HG03442 (cell line): Measurements from ENCODE around the gene ARL4A.

ENCODE experiments used
- ATAC-seq: cut with Tn5 transposase; IDR thresholded peaks from one replicate; pipeline ENCODE4 v1.9.1; 2021; ENCODE audit warnings: mild to moderate bottlenecking, moderate library complexity; ENCODE audit not compliant: unreplicated experiment

ARL4A gene

DNA sequence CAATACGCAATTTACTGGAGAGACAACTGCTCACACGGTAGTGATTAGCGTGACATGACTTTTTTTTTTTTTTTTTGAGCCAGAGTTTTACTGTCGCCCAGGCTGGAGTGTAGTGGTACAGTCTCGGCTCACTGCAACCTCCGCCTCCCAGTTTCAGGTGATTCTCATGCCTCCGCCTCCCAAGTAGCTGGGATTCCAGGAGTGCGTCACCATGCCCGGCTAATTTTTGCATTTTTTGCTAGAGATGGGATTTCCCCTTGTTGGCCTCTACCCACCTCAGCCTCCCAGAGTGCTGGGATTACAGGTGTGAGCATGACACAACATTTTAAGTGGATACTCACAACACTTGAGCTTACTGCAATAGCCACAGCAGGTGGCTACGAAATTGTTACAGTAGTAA lies 11.9 kb downstream of the ARL4A start:
- no peak for ATAC-seq

DNA sequence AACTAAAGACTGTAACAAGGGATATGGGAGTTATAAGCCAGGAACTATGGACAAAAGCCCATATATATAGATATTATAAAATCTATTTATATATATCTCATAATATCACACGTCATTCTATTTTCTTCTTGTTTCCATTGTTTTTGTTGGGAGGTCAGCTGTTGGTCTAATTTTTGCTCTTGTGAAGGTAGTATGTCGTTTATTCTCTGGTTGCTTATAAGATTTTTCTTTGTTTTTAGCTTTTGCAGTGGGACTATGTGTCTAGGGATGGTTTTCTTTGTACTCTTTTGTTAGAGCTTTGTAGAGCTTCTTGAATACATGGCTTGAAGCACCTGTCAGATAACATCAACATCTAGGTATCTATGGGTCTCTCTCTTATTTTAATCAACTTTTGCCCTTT lies 14.0 kb downstream of the ARL4A start:
- ATAC-seq = no peak

DNA sequence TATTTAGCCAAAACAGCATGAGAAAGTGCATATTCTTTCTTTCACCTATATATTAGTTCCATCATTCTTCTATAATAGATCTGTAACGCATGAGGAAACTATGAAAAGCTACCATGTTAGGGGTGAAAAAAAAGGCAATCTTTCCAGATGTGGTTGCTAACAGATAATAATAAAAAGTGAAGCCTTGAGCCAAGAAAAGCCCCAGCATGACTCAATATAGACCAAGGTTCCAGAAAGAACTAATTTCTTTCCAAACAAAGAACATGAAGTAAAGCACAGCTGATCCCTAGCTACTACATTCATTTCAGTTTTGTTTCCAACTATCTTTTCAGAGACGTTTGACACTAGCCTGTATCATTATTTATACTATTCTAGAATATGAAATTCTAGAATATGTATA lies 16.4 kb downstream of the ARL4A start:
- ATAC-seq = no peak

DNA sequence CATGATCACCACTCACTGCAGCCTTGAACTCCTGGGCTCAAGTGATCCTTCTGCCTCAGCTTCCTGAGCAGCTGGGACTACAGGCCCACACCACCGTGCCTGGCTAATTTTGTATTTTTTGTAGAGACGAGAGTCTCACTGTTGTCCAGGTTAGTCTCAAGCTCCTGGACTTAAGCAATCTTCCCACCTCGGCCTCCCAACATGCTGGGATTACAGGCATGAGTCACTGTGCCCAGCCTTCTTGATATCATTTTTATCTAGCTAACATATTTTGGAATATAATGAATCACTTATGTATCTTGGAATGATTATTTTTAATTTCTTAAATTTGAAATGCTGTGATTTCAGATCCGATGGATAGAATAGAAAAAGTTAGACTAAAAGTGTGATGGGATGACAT lies 18.4 kb downstream of the ARL4A start:
- ATAC-seq = no peak

DNA sequence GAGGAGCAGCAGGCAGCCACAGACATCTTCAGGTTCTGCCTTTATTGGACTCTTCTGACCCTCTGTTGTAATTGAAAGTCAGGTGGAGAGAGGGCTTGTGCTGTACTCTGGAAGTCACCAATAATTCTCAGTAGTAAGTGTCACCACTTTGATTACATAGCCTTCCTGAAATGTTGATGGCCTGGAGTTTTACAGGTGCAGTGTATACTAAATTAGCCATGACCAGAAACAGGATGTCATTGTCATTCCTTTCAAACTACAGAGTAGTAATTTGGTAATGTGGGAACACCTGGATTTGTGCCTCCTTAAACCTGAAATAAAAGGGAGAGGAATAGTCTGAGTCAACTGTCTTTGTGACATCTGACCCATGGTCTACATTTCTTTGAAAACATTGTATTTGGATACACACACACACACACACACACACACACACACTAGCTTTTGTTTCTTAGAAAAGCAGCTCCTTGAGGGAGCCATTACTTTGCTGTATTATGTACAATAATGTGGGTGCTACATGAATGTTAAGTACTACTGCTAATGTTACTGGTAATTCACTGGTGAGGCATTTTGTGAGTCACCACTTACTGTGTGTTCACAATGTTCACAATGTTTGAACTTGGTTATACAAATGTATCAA lies 19.6 kb downstream of the ARL4A start:
- ATAC-seq = no peak

DNA sequence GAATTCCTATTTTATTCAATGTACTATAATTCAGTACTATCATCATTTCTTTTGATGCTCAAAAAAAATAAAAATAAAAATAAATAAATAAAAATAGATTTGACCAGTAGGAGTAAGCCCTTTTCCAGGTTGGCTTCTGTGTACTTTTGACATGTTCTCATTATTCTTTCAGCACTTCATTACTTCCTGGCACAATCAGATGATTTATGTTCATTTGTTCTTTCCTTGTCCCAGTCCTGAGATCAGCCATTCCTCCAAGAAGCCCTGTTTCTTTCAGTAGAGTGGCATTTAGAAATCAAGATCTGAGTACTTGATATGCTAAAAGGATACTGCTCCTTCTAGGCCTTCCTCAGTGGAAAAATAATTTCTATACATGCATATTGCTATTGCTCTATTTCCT lies 20.9 kb downstream of the ARL4A start:
- ATAC-seq = no peak

DNA sequence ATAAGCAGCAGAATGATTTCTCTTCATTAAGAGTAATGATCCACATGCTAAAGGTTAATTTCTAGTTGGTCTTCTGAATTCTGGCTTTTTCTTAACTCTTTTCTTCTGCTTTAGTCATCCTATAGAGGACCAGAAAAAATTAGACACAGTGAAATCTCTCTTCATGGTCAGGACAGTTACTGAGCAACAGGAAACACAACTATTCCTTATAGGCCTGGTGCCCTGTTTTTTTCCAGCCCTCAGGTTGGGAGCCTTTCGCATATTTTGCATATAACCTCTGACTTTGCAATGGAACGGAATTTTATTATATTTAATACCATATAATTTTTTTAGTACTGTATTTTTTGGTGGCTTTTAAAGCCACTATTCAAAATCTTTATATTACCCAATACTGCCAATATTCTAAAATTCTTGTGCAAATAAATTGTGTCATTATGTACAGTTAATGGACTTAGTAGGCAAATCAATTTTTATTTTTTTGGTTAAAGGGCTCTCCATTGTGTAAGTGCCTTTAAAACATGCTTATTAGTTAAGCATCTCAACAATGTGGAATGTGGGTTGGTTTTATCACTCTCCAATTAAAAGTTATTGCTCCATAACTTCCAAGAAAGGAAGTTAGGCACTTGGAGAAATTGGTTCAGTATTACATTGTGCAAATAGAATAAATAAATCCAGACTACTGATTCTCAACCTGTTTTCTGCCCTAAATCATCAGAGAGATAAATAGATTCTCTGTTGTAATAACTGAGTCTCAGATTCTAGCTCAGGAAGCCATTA lies 22.5 kb downstream of the ARL4A start:
- no peak for ATAC-seq

DNA sequence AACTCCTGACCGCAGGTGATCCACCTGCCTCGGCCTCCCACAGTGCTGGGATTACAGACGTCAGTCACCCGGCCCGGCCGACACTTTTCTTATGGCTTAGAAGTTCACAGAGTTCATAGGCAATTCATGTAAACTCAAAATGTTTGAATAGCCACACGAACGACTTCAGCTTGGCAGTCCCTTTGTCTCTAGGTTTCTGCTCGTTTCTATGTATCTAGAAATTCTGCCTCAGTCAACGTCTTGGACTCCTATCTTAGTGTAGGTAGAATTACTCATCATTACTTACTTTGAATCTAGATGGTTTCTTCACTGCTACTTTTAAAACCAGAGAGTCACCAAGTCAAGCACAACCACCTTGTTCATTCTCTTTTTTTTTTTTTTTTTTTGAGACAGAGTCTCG lies 23.7 kb downstream of the ARL4A start:
- no peak for ATAC-seq

DNA sequence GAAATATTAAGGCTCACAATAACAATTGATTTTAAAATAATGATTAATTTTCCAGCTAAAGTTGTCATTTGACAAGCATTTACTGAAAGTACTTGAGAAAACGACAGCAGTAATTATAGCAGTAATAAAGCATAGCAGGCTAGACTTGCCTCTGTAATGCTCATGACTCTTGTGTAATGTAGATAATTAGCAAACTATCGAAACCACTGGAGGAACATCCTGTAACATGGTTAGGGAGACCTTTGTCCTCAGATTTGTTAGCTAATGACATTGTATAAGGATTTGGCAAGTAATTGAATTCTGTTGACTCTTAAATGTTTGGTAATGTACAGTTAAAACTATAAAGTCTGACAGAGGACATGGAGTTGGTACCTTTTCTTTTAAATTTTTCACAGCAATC lies 24.8 kb downstream of the ARL4A start:
- no peak for ATAC-seq

DNA sequence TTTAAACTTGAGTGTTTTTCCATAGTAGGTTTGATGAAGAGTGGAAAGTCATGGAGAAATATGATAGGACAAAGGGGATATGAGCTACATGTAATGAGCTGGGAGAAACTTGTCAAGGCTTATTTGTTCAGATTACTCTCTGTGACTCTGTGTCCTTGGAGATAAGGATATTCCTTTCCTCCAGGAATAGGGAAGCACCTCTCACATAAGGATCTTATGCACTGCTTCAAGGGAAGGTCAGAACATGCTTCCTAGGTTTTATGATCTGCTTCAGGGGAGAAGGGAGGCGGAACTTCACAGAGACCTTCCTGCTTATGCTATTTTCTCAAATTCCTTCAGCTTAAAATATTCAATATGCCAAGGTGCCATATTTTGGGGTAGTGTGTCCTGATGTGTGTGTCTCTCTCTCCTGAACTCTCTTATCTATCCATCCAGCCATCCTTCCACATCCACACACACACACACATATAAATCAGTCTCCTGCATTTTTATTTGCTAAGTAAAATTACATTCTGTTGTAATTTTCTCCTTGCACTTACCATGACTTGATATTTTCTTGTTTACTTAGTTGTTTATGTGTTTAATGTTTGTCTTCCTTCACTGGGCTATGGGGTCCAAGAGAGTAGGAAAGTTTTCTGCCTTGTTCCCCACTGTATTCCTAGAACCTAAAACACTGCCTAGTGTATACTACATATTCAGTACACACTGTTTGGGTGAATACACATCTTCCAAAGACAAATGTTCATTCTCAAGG lies 26.4 kb downstream of the ARL4A start:
- ATAC-seq = no peak

DNA sequence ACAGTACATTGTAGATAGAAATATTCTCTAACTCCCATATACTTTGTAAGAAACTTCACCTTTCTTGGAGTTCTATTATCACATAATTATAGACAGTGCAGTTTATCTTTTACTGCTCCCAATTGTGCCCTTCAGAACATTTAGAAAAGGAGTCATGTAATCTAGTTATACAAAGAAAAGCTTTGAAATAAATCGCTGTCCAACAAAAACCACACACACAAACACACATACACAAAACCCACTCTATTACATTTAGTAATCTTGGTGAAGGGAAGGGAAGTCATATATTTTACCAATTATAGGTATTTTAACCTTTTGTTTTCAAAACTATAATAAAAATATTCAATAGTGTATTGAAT lies 26.9 kb downstream of the ARL4A start:
- ATAC-seq = no peak

DNA sequence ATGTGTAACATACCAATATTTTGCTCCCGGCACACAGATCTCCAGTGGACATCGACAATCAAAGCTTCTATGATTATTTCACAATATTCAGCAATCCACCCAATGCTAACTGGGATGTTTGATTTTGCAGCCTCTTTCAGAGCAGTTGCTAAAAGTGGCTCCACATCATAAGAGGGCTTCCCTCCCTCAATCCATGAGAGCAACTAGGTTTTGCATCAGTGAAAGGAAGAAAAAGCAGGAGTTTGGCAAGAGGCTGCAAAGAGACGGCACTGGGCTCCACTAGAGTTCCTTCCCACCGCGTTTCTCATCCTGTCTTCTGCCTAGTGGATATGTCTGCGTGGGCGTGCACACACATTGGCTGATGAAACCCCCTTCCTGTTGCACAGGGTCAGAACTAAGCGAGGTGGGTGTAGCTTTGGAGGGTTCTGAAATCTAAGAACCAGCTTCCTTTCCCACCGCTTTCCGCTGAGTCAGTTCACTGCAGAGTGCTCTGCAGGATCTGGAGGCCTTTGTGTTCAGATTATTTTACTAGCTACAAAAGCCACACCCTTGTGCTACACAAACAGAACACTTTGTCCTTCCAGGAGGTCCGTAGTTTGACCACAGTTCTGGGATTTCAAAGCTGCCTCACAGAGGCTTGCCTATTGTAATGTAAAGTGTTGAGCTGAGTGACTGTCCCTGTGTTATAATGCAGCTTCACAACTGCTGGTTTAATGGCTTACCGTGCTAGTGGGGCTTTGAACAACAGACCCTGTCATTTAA lies 28.1 kb downstream of the ARL4A start:
- ATAC-seq = peak; percentile 57

DNA sequence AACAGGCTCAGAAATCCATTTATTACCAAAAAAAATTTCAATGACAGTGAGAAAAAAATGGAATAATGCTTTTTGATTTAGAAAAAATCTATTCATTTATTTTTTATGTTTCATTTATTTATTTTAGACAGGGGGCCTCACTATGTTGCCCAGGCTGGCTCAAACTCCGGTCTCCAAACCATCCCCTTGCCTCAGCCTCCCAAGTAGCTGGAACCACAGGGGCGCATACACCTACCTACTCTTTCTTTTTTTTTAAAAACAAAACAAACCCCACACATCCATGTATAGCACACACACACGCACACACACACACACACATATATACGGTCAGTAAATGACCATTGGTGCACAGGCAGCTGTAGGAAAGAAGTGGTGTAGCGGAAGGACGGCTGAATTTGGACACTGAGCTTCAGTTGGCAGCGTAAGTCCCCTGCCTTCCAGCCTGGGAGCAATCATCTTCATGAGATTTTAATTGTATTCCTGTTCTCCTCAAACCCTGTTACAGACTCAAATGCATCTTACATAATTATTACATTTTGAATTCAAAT lies 28.8 kb downstream of the ARL4A start:
- no peak for ATAC-seq

DNA sequence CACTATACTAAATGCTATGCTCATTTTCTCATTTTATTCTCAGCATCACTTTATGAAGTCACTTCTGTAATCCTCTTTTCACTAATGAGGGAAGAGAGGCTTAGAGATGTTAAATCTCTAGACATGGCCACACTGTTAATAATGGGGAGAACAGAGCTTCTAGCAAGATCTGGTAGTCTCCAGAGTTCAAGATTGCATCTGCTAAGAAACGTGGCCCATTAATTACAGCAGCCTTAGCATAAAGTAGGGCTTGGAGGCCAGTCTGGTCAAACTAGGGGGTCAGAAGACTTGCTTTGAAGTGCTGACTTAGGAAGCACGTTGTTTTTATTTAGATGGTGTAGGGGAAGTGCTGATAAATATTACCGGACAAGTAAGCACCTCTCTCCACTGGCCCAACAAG lies 29.3 kb downstream of the ARL4A start:
- ATAC-seq = no peak

DNA sequence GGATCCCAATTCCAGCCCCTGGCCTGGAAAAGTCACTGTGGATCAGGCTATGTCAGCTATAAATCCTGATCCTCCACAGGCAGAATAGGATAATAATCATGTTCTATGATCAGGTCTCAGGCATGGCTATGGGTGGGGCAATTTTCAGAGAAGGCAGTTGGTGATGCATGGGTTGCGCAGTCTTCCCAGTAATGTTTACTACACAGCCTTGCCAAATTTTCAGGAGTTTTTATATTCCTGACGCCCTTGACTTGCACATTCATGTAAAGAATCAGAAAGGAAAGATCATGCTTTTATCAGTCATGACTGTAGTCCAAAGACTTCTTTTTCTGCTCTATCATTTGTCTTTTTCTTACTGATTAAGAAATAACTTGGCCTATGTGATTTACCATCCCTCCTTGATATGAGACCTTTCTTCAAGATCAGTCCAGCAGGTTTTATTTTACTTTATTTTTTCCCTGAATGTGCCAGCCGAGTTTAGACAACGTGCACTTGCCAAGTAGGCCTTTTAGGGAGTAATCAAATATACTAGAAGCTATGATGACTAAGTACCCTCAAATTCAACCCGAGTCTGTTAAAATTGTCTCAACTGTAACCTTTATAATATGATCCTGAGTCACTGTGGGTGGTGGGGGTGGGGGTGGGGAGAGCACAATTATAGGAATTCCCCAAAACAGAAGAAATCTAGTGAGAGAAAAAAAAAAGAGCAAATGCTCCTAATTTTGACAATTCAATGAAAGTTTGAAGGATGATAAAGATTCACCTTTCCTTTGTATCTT lies 31.9 kb downstream of the ARL4A start:
- ATAC-seq = no peak

DNA sequence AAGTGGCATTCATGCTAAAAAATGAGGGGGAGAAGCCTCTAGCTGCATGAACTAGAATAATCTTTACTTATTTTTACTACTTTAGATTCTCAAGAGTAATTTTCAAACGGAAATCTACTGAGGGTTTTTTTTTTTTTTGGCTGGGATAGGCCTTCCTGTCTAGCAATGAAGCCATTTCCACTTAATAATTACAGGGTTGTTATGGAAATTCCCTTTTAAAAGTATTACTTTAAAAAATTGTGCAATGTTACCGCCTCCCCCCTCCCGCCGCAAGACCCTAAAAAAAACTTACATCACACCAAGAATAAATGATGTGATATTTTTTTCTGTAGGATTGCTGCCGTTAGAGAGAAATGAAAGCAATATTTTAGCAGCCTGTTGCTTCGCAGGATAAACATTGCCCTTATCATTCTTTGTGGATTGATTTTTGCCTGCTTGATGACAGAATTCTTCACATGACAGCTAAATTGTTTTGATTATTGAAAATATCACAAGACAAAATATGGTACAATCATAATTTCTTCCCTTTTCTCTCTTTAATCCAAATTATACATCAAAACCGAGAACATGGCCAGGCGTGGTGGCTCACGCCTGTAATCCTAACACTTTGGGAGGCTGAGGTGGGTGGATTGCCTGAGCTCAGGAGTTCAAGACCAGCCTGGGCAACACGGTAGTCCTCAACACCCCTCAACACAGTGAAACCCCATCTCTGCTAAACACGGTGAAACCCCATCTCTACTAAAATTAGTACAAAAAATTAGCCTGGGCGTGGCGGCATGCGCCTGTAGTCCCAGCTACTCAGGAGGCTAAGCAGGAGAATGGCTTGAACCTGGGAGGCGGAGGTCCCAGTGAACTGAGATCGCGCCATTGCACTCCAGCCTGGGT lies 32.8 kb downstream of the ARL4A start:
- no peak for ATAC-seq

DNA sequence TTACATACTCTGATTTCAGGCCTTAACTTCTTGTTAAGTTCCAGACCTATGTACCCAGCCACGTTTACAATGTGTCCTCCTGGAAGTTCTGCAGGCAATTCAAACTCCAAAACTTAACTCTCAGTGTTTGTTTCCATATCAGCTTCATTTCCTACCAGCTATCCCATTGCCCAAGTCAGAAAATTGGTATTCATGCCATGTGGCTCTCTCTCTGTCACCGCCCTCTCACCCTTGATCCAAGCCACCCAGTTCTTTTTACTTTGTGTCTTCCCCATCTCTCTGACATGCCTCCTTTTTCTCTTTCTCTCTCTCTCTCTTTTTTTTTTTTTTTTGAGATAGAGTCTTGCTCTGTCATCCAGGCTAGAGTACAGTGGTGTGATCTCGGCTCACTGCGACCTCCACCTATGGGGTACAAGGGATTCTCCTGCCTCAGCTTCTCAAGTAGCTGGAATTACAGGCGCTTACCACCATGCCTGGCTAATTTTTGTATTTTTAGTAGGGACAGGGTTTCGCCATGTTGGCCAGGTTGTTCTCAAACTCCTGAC lies 33.9 kb downstream of the ARL4A start:
- ATAC-seq = no peak

DNA sequence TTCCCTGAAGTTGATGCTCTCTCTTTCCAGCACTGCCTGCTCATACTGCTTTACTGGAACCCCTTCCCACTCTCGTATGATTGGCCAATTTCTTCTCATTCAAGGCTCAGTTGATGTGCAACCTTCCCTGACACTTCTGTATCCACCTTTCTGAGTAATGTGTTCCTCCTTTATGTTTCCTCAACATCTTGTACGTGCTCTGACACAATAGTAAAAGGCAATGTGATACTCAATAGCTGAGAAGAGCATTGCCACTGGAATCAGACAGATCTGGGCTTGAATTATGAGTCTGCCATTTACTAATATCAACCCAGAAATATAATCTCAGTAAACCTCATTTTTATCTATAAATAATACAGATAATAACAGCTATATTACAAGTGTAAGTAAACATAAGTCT lies 34.7 kb downstream of the ARL4A start:
- ATAC-seq = no peak
